CD4-positive, alpha-beta T cell treated with Interleukin-15 for 1 hour (primary cell): ENCODE measurements around the gene ACOT11.
"Not testable (repeated sequence)": the region's sequence is repeated elsewhere in the genome, so short reads cannot be mapped to it uniquely, and the experiment has no call there.

ENCODE experiments used
- DNase-seq: peaks from one replicate; pipeline ENCODE4 v3.0.0-alpha.2; 2020

Gene ACOT11

DNA sequence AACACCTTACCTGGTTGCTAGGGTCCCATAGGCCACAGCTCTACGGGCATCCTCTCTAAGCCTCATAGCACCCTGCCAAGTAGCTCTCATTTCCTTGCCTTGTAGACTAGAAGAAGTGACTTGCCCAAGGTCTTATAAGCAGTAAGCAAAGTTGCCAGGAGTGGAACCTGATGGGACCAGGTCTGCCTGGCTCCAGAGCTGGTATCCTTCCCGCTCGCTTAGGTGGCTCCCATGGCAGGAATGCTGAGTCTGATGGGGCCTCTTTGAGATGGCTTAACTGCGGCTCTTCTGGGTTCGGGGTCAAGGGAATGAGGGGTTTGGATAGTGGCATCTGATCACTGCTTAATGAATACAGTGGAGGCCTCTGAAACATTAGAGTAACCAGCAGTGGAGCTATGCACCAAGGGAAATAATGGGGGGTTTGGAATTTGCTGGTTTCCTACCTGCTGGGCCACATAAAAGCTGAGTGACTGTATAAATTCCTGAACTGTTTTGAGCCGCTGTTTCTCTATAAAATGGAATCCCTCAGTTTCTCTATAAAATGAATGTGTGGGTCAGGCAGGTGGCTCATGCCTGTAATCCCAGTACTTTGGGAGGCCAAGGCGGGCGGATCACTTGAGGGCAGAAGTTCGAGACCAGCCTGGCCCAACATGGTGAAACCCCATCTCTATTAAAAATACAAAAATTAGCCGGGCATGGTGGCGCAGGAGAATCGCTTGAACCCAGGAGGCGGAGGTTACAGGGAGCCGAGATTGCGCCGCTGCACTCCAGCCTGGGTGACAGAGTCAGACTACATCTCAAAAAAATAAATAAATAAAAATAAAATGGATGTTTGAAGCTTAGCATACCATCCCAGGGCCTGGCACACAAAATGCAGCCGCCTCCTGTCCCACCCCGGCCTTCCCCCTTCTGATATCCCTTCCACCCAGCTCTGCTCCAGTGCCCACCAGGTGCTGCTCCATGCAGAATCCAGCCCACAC, 62.9 kb downstream of the ACOT11 start:
- no peak for DNase-seq

DNA sequence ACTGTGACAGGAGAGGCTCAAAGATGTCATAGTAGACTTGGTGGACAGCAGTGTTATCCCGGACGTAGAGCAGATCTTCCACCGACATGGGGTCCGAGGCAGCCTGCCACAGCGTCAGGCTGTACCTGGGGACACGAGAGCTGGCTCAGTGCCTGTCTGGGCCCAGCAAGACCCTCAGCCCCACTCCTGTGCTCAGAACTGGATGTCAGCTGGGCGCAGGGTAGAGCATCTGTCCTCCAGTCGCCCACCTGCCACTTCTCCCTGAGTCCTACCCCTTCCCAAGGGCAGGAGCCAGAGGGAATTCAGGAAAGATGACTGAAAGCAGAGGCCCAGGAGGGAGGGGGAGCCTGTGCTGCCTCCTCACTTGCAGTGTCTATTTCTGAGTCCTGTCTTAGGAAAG, 63.6 kb downstream of the ACOT11 start:
- DNase-seq, result no peak

DNA sequence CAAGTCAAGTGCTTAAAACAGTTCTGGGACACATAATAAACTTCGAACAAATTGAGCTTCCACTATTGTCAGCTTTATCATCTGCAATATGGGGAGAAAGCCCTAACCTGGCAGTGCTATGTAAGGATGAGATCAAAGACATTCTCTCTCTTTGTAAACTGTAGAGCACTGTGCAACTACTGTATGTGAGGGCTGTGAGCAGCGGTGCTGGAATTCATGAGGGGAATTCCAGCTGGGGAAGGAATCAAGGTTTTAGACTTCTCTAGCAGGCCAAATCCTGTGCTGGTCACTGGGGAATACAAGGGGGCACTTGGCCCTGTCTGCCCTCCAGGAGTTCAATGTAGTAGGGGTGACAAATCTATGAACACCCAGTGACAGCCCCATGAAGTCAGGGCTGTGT, 66.0 kb downstream of the ACOT11 start:
- no peak for DNase-seq

DNA sequence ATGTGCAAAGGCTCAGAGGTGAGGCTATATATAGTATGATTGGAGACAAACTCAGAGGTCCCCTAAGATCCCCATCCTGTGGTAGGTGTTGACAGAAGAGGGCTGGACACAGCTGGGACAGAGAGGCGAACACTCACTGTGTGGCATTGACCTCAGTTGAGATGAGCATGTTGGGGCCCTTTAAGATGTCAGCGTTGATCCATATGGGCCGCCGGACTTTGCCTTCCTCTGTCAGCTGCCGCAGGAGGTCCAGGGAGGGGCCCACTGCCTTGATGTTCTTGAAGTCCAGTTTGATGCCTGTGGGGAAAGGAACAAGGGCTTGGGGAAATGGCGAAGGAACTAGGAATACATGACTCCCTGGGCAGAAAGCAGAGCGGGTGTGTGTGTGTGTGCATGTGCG, 66.5 kb downstream of the ACOT11 start:
- DNase-seq, result no peak

DNA sequence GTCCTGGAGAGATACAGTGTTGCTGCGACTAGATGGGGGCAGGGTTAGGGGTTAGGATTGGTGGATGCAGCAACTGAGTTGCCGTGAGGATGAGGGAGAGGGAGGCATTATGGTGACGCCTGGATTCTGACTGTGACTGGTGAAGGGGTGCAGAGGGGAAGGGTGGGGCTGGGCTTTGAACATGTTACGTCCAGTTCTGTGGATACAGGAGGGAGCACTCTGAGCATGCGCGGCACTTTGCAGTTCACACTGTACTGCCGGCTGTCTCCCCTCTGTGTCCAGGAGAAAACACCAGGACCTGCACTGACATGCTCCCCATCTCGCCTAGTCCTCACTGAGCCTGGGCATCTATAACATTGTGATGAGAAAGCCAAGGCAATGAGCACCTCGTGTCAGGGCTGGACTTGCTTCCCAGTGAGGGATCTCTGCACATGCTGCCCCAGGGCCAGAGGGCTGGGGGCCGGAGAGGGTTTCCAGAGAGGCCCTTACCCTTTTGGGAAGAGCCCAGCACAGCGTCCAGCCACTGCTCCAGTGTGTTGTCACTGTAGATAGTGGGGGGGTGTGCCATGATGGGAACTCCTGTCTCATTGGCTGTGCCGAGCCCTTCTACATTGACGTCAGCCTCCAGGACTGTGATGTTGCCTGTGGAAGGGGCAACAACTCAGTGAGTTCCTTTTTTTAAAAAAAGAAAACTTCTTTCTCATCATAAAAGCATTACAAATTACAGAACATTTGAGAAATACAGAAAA, 67.7 kb downstream of the ACOT11 start:
- no peak for DNase-seq

DNA sequence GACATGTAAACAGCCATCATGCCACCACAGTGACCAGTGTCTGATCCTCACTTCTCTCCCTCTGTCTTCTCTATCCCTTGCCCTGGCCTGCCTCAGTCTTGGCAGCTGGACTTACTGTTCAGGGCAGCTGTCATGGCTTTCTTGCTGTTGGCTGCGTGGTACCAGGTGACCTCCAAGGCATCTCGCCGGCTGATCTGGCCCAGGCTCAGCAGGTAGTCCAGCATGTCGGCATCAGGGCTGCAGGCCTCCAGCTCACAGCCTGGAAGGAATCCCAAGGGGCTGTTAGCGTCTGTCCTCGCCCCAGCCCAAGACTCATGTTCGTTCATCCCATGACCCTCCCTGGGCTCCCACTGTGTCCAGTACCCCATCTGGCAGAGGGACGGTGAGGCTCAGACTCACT, 71.7 kb downstream of the ACOT11 start:
- DNase-seq, result no peak

DNA sequence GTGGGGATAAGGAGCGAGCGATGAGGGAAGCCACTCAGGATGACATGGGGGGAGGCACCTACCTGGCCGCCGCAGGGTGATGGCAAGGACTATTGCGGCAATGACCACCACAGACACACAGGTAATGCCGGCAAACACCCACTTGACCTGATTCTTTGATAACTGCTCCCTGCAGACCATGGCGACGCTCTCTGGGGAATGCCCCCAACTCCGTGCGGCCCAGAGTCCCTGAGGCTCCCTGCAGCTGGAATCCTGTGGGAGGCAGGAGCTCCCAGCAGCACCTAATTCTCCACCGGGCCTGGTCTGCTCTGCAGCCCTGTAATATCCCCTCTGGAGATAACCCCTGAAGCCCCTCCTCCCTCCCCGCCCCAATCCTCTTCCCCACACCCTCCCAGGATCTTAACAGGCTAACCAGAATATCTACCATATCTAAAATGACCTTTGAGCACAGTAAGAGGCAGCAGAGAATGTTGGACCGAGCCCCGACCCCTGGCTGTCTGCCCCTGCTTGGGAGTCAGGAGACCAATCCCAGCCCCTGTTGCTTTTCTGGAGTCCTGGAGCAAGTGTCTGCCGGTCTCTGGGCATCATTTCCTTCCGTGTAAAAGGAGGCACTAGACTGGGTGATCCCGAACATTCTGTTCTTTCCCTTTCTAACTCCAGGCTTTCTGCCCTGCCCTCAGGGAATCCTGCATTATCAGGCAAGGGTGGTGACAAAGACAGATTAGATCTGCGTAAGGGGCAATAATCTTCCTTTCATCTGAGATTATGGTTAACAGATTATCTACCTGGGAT, 75.4 kb downstream of the ACOT11 start, which contains the start of gene FAM151A:
Gene FAM151A, minus strand, starts transcription at position 310 of the 792 bp plus-strand sequence. Its CDS starts 130 bp downstream, at position 180.
- no peak for DNase-seq

DNA sequence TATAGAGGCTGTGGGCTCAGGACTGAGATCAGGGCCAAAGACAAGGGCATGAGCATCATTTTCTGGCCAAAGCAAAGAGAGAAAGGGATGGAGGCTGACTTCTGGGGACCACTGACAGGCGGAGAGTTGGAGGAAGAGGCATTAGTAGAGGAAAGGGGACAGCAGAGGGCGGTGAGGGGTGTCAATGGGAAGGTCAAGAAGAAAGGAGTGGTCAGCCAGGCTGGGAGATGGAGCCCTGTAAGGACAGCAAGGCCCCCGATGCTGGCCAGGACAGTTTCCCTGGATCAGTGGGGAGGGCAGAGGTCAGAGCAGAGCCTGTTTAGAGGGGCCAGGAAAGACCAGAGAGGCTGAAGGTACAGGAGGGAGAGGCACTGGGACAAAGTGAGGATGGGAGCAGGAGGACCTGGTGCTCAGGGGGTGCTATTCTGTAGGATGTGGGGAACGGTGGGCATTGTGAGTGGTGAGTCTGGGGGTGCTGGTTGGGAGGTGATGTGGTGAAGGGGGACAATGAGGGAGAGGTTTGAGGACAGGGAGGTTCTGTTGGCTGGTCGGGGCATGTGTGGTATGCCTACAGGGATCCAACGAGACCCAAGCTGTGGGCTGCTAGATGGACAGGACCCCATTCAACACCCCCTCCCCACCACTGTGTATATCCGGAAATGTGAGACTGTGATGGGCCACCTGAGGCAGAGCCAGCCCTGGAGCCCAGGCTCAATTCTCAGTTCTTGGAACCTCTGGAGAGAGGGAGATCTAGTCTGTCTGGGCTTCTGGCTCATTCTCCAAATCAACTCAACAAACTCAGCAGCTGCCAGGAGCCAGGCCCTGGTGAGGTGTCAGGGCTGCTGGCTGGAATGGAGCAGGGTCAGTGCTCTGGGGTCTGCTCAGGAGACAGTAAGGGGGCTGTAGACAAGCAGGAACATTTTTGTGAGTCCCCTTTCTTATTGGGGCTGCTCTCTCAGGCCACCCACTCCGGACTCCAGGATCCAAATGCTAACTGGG, 76.7 kb downstream of the ACOT11 start:
- DNase-seq, result no peak

DNA sequence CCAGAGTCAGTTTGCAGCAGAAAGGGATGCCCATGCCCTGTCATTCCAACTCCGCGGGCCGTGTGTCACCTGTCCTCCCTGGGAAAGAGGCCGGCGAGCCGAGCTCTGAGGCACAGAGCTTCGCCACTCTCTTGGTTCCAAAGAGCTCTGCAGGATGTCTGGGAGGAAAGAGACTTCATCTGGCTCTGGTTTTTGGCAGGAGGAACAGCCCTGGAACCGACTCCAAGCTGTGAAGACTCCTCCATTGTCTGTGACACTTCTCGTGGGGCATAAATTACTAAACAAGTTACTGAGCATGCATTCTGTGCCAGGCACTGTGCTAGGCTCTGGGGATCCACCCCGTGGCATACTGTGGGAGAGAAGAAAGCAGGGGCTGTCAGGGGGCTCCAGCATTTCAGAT, 79.2 kb downstream of the ACOT11 start:
- no peak for DNase-seq

DNA sequence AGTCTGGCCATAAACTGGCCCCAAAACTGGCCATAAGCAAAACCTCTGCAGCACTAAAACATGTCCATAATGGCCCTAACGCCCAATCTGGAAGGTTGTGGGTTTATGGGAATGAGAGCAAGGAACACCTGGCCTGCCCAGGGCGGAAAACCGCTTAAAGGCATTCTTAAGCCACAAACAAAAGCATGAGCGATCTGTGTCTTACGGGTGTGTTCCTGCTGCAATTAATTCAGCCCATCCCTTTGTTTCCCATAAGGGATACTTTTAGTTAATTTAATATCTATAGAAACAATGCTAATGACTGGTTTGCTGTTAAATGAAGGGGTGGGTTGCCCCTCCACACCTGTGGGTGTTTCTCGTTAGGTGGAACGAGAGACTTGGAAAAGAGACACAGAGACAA, 87.8 kb downstream of the ACOT11 start:
- not testable (repeated sequence) for DNase-seq

DNA sequence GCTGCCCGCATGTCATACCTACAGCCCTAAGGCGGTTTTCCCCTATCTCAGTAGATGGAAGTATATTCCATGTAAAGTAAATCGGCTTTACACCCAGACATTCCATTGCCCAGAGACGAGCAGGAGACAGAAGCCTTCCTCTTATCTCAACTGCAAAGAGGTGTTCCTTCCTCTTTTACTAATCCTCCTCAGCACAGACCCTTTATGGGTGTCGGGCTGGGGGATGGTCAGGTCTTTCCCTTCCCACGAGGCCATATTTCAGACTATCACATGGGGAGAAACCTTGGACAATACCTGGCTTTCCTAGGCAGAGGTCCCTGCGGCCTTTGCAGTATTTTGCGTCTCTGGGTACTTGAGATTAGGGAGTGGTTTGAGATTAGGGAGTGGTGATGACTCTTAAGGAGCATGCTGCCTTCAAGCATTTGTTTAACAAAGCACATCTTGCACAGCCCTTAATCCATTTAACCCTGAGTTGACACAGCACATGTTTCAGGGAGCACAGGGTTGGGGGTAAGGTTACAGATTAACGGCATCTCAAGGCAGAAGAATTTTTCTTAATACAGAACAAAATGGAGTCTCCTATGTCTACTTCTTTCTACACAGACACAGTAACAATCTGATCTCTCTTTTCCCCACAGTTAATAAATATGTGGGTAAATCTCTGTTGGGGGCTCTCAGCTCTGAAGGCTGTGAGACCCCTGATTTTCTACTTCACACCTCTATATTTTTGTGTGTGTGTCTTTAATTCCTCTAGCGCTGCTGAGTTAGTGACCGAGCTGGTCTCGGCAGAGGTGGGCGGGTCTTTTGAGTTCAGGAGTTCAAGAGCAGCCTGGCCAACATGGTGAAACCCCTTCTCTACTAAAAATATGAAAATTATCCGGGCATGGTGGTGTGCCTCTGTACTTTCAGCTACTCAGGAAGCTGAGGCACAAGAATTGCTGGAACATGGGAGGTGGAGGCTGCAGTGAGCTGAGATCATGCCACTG, 88.7 kb downstream of the ACOT11 start:
- DNase-seq, result not testable (repeated sequence)

DNA sequence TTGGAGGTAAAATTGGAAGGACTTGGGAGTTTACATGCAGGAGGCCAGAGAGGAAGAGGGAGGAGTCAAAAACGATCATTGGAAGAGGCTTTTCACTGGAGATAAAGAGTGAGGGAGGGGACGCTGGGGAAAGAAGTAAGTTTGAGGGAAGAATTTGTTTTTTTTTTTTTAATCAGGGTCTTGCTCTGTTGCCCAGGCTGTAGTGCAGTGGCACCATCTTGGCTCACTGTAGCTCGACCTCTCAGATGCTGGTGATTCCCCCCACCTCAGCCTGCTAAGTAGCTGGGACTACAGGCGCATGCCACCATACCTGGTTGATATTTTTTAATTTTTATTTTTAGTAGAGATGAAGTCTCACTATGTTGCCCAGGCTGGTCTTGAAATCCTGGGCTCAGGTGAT, 92.3 kb downstream of the ACOT11 start:
- DNase-seq, result no peak

DNA sequence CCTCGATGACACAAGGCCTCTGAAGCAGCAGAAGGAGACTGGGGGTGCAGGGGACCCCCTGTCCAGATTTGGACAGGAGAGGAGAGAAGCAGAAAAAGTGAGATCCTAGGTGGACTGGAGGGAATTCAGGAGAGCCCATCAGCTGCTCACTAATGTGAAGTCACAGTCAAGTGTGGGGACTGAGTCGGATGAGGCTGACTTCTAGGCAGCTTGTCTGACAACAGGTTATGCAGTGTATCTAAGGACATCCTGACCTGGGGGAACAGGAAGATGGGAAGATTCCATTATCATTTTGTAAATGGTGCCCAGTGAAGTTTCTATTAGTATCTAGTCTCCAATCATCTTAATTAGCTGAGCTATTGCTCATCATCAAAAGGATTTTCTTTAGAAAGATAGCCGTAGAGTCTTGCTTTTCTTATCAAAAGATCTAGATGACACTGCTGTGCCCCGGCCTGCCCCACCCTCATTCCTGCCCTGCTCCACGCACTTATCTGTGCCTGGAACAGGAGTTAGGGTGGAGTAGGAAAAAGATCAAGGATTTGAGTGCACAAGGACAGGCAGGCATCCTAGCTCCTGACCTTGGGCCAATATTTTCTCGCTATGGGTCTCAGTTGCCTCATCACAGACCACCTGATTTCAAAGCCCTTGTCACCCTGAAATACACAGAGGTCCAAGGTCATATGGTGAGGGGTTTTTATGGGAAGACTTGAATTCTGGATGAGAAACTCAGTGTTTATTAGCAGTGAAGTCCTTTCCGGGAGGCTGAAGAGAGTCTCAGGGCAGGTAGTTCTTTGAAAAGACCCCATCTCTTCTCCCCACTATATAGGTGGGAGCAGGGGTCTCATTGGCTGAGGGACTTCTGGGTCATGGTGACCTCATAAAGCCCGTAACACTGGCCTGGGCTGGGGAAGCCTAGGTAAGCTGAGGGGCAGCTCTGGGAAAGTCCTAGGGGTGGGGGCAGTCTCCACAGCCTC, 93.1 kb downstream of the ACOT11 start, which contains the start of gene MROH7:
Gene MROH7, plus strand, starts transcription at position 924 of the 974 bp plus-strand sequence. CDS start 11,141 bp downstream, outside the sequence.
- no peak for DNase-seq

DNA sequence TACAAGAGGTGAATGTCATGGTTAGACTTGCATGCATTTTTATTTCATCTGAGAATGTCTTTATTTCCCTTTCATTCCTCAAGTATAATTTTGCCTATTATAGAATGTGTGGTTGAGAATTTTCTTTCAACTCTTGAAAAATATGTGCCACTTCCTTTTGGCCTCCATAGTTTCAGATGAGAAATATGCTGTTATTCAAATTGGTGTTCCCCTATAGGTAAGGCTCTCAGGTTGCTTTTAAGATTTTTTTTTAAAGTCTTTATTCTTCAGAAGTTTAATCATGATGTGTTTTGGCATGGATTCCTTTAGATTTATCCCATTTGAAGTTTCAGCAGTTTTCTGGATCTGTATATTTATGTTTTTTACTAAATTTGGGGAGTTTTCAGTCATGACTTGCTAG, 95.7 kb downstream of the ACOT11 start:
- no peak for DNase-seq

DNA sequence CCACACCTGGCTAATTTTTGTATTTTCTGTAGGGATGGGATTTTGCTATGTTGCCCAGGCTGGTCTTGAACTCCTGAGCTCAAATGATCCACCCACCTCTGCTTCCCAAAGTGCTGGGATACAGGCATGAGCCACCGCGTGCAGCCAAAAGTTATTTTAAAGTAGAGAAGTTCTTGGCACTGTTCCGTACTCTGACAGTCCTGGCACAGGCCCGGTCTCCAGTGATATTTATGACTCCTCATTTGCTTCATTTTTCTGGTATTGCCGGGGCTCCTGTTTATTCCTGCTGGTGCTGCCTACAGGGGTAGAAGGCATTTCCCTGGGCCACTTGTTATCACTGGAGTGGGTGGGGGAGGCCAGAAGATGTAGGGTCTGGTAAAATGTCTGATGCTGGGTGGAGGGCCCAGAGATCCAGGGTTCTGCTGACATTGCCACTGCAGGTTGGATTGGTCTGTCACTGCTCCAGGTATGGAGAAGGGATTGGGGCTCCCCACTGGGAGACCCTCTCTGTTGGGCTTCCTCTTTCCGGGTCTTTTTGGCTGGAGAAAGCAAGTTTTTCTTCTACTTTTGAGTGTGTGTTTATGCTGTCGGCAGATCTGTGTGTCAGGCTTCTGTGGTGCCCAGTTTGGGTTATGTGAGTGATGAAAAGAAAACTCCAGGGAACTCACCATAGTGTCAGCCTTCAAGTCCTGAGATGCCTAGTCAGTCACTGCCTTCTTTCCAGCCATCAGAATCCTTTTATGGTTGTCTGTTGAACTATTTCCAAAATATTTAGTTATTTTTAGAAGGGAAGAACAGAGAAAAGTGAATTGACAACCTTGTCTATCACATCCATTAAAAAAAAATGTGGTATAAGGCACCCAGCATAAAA, 98.0 kb downstream of the ACOT11 start:
- no peak for DNase-seq

DNA sequence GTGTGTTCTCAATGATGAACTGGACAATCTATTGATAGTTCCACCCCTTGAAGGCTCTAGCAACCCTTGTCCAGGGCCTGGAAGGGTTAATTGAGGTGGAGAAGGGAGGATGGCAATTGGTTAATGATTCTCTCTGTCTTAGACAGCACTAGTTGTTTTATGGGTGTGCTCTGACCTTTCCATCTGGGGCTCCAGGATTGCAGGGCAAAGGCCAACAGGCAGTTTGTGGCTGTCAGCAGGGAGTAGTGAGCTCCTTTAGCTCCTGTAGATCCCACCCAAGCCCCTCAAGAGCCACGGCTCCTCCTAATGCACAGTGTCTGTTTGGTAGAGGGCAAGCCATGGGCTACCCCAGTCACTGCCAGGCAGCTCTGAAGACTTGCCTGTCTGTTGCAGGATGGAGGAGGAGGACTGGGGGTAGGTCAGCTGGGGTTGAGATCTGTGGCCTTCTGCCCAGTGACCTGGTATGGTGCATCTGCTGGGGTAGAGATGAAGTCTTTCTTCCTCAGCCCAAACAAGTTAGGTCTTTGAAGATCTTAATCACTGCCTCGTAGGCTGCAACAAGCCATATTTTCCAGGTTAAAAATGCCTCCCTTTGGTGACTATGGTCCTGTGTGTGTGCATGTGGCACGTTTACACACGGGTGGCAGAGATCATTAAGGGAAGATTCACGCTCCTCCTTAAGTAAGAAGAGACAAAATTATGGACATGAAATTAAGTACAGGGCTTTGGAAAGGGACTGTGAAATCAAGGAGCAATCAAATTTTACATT, 101.3 kb downstream of the ACOT11 start:
- DNase-seq, result no peak

DNA sequence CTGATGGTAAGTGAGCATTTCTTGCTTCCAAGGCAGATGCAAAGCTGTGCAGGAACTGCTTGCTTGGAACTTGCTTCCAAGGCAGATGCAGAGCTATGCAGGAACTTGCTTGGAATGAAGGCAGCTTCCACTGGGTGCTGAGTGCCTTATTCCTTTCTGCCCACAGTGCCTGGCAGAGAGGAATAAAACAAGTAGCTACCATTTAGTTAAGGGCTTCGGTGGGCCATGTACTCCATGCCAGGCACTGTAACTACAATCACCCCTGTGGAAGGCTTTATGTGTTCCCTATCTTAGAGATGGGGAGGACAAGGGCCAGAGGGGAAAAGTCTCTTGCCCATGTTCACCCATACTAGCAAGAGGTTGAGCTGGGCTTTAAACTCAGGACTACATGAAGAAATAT, 101.9 kb downstream of the ACOT11 start:
- DNase-seq, result no peak
